ENCODE measurements around the gene TCEAL6.

GRCh38 chrX:102129473-102129872, 12.8 kb downstream of the TCEAL6 start:
- TF ChIP-seq EZH2phosphoT487 (IDR thresholded peaks at IDR 0.05; ENCODE audit: low read length): no peak
- peak; percentile 44 for TF ChIP-seq CTCF (IDR thresholded peaks at IDR 0.05; ENCODE audit: low read length)

Measured in MM.1S (cell line).